GM19324 (cell line): ENCODE data around the gene ETV3.
"Not testable (repeated sequence)": the region's sequence is repeated elsewhere in the genome, so short reads cannot be mapped to it uniquely, and the experiment has no call there.

Source experiments
- ATAC-seq: cut with Tn5 transposase; IDR thresholded peaks from one replicate; pipeline ENCODE4 v1.9.1; 2021; ENCODE audit warnings: mild to moderate bottlenecking, moderate library complexity; ENCODE audit not compliant: unreplicated experiment, low FRiP score

ETV3 gene

DNA sequence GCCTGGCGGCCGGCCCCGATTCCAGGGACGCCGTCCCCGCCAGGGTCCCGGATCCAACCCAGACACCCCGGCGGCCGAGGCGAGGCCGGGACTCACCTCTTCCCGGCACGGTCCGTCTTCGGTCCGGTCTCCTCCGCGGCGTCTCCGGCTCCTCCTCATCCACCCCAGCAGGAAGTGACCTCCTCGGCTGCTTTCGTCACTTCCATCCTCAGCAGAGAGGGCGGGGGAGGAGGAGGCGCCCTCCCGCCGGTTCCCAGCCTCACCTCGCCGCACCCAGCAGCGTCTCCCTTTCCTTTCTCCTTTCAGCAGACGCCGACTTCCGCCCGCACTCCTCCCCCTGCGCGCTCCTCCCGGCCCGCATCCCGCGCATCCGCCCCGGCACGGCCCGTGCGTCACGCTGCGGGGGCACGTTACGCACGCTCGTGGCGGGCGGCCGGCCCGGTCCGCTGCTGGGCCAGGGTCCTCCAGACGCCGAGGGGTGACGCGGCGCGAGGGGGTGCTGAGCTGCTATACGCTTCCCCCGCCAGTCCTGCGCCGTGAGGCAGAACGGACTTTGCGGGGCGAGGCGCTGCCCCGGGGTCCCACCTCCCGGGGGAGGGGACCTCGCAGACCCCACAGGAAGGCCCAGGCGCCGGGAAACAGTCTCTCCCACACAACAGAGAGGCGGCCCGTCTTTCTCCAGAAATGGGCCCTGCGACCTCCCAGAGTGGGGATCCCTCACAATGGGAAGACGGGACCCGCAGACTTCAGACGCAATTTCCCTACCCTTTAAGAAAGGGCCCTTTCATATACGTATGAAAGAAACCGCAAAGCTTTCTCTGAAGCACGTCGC, at the start of gene ETV3:
Gene ETV3, minus strand, starts transcription at position 176 of the 832 bp plus-strand sequence. CDS start 2,043 bp downstream, outside the sequence.
- ATAC-seq: peak; percentile 93

GRCh38 chr1:157186281-157186992, 48.2 kb upstream of the ETV3 start:
- ATAC-seq: no peak

- no peak for ATAC-seq
These were observed 45.7 kb upstream of the ETV3 start for GRCh38 chr1:157183870-157184269.

DNA sequence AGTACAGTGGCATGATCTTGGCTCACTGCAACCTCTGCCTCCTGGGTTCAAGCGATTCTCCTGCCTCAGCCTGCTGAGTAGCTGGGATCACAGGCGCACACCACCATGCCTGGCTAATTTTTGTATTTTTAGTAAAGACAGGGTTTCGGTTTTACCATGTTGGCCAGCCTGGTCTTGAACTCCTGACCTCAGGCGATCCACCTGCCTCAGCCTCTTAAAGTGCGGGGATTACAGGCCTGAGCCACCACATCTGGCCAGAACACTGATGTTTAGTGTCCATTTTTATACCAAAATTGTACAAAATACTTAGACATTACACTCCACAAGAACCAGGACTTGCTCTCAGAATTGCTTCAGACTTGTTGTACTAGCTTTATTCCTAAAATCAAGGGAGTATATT, 44.2 kb upstream of the ETV3 start:
- not testable (repeated sequence) for ATAC-seq

DNA sequence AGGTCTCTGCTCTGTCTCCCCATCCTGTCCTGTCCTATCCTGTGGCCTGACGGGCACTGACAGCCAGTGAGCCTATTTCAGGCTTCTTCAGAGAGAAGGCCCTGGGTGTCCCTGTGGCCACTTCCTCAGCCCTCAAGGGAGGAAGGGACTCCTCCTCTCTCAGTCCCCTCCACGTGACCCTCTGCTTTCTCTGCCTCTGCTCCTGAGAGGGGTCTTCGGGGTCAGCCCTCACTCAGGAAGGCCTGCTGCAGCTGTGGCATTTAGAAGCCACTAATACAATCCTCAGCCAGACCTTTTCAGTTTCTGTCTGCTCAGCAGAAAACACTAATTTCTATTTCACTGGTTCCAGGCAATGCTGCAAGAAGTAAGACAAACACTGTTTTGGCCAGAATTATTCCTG, 43.6 kb upstream of the ETV3 start:
- ATAC-seq: no peak

DNA sequence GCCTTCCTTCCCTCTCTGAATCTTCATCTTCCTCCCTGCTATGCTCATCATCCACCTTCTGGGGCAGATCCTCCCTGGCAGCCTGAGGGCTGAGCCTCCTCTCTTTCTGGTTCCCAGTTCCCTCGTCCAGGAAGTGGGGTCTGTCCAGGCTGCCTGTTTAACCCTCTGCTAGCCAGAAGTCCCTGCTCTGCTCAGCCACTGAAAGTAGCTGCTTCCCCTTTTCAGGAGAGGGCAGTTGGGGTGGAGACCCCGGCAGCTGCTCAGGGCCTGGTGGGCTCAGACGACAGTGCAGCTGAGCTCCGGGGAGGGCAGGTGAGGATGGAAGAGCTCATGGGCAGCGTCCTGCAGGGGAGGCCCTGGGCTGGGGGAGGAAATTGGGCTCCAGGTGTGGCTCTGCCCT, 43.1 kb upstream of the ETV3 start:
- no peak for ATAC-seq

- no peak for ATAC-seq
These were observed 40.3 kb upstream of the ETV3 start for GRCh38 chr1:157178490-157178889.

DNA sequence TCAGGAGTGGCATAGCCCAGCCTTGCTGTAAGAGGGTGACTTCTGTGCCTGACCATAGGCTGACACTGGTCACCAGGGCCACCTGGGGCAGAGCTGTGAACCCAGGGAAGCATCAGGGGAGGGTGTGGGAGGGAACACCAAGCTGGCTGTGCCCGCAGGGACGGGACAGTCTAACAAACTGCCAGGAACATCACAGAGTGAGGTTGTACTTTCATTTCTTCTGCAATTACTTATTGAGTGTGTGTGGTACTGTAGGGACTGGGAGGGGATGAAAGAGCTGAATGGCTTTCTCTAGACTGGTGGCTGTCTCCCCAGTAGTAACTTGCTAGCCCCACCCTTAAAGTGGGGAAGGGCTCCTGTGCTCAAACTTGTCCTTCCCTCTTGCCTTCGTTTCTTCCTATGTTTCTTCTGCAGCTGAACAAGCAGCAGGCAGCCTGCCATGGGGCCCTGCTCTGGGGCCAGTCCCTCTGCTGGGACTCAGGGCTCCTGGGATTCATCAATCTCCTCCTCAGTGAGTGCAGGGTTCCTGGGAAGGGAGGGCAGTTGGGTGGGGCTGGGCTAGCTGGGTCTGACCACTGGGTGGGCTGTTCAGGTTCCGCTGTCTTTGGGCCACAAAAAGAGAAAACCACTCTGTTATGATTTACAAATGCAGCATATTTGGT, 39.7 kb upstream of the ETV3 start:
- no peak for ATAC-seq

- peak; percentile 35 for ATAC-seq
These were observed 38.5 kb upstream of the ETV3 start for GRCh38 chr1:157176591-157177121.

DNA sequence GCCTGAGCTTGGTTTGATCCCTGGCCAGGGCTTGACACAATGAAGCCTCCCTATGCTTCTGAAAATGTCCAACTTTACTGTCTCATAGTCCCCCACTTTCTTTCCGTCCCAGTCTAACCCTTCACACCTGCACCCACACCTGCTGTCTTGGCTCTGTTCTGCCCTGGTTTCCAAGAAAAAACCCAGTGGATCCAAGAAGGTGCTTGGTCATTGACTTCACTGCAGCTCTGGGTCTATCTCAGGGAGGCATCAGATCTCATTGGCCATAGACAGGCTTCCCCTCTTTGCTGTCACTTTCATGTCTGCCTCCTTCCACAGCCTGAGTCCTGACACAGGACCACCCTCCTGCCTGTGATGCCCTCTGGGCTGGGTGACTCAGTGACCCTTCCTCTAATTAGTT, 37.8 kb upstream of the ETV3 start:
- no peak for ATAC-seq

DNA sequence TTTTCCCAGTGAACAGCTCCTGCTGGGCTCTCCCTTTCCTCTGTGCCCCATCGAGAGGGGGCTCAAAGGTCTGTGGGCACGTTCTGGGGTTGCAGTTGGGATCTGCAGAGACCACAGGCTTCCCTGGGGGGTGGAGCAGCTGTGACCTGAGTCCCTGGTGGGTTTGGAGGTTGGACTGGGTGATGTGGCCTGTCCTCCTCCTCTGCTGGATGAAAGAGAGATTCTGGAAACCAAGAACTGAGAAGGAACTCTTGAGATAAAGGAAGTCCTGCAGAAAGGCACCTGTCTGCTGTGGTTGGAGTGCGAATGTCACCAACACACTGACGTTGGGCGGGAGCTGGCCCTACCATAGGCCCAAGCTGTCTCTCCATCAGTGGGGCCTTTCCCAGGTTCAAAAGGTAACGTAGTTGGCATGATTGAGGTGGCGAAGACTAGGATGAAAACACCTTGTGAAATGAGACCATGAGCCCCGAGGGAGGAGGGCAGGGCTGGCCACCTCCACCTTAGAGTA, 35.8 kb upstream of the ETV3 start:
- no peak for ATAC-seq

- ATAC-seq: not testable (repeated sequence)
These were observed 35.0 kb upstream of the ETV3 start for GRCh38 chr1:157173241-157173640.

GRCh38 chr1:157172591-157172990, 34.4 kb upstream of the ETV3 start:
- ATAC-seq: not testable (repeated sequence)

DNA sequence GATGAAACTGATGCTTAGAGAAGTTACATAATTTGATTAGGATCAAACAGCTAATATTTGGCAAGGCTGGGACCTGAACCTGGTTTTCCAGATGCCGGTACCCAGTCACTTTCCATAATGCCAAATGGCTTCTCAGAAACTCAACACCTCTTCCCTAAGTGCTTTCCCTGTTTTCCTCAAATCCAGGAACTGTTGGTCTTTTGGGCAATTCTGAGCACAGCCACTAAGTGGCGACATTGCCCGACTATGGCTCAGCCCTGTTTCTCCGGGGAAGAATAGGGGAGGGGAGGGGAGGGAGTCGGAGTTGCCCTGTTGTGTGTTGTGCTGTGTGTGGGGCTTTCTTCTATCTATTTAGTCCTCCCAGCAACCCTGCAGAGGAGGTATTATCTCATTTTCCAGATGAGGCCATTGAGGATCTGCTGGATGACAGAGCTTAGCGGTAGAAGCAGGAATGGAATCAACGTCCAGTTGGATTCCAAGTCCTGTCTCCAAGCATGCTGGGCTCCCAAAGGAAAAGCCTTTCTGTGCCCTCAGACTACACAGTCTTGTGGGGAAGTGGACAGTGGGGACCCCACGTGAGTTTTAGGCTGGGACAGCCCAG, 33.8 kb upstream of the ETV3 start:
- not testable (repeated sequence) for ATAC-seq

GRCh38 chr1:157170677-157171515, 32.7 kb upstream of the ETV3 start:
- ATAC-seq: no peak

DNA sequence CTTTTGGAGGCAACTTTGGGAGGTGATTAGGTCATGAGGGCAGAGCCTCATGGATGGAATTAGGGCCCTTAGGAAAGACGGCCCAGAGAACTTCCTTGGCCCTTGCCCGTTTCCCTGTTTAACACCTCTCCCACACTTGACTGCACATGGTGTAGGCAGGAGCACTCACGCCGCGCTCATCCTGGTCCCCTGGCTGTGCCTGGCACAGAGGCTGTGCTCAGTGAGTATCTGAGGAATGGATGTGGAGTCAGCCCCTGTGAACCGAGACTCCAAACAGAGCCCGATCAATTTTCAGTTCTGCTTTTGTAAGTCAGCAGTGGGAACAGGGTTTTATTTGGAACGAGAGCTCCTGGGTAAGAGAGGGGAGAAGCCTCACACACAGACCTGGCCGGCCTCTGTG, 29.8 kb upstream of the ETV3 start:
- no peak for ATAC-seq

GRCh38 chr1:157167437-157167836, 29.2 kb upstream of the ETV3 start:
- no peak for ATAC-seq

DNA sequence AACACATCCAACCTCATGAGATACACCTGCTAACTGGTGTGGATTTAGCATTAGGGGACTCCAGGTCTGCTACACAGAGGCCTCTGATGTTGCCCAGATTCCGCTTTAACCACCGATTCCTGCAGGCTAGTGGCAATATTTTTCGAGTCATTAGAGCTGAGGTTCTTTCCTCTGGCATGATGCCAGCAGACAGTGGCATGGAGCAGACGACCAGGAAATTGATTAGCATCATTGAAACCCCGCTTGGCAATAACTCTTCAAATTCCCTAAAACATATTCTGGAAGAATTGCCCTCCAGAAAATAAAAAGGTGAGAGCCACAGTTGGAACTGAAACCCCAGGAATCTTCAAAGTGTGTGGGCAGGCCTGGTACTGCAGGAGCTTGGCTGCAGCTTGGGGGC, 28.4 kb upstream of the ETV3 start:
- ATAC-seq: no peak

GRCh38 chr1:157163273-157164127, 25.3 kb upstream of the ETV3 start:
- no peak for ATAC-seq
